ENCODE measurements around the gene TIMM10B. TPM values are rescaled to one million over a fixed set of nuclear protein-coding genes. Genes with fewer than 3 reads are reported as not detected.

TIMM10B gene
- total and polyA plus RNA-seq, 3 donors from 2014 or later: 37.0 to 55.1 (median 49.1) TPM

DNA sequence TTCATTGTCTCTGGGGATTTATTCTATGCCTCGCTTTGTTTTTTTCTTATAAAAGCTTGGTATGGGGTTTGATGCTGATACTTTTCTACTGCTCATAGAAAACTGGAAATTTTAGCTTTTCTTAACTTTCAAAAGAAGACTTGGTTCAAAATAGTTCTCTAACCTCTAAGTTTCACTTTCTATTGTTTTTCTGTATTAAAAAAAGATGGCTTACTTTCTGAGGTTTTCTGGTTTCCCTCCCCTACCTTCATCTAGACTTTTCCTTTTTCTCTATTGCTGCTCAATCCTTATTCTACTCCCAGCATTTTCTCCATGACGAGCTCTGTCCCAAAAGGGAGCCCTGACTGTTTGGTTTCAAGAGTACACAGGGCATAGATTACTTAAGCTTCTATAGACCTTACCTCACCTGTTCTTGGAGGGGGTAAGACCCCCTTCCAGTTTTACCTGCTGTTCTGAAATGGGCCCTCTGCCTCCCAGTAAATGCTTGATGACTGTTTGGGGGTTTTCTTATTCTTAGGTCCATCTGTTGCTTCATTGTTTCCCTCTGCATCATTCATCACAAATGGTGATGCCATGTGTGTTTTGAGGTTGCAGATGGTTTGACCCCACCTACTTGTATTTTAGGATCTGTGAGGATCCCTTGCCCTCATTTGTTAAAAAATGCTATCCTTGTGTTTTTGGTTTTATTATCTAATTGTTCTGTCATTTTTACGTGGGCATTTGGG, 45.3 kb downstream of the TIMM10B start:
- H3K27ac ChIP-seq: no peak overlapping the region
- no peaks in the 10 kb centered on the region for H3K4me1 ChIP-seq
- no peak for DNase-seq
- no peaks in the 10 kb centered on the region for H3K27me3 ChIP-seq
- intact Hi-C loops (cut with DNase I; ENCODE audit: low total_unique reads): no loop called here
- no peaks in the 10 kb centered on the region for H3K36me3 ChIP-seq (ENCODE audit: low read depth, missing control alignments)
- 92 to 94% methylated on average over 3 of the region's 3 CpGs for WGBS, 2 donors
- H3K9me3 ChIP-seq: no peaks in the 10 kb centered on the region
- TF ChIP-seq, protein P1, sequence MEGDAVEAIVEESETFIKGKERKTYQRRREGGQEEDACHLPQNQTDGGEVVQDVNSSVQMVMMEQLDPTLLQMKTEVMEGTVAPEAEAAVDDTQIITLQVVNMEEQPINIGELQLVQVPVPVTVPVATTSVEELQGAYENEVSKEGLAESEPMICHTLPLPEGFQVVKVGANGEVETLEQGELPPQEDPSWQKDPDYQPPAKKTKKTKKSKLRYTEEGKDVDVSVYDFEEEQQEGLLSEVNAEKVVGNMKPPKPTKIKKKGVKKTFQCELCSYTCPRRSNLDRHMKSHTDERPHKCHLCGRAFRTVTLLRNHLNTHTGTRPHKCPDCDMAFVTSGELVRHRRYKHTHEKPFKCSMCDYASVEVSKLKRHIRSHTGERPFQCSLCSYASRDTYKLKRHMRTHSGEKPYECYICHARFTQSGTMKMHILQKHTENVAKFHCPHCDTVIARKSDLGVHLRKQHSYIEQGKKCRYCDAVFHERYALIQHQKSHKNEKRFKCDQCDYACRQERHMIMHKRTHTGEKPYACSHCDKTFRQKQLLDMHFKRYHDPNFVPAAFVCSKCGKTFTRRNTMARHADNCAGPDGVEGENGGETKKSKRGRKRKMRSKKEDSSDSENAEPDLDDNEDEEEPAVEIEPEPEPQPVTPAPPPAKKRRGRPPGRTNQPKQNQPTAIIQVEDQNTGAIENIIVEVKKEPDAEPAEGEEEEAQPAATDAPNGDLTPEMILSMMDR (IDR thresholded peaks at IDR 0.05): no peak
- no peak for TF ChIP-seq POLR2A (IDR thresholded peaks at IDR 0.05)
- no peak overlapping the region for H3K4me3 ChIP-seq

DNA sequence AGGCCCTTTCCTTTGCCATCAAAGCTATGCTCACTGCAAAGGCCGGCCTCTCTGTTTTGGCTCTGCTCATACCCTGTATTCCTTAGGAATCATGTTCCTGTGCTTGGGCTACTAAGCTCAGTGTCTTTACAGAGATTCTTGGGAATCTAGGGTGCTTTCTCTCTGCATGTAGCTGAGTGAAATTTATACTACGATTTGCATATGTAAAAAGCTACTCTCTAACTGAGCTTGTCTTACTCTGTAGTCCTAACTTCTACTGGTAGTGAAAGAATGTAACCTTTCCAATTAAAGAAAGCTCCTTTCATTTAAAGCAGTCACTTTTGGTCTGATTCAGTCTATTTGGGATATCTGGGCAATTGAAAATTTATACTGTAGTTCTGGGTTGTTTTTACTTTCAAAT, 48.0 kb downstream of the TIMM10B start:
- H3K36me3 ChIP-seq (ENCODE audit: low read depth, missing control alignments): no peaks in the 10 kb centered on the region
- H3K27me3 ChIP-seq: no peaks in the 10 kb centered on the region
- H3K9me3 ChIP-seq: no peaks in the 10 kb centered on the region
- no peak for DNase-seq
- 93 to 95% methylated on average over 2 of the region's 2 CpGs for WGBS, 2 donors
- H3K4me1 ChIP-seq: no peaks in the 10 kb centered on the region
- H3K27ac ChIP-seq: no peak overlapping the region
- H3K4me3 ChIP-seq: no peak overlapping the region
- intact Hi-C loops (cut with DNase I; ENCODE audit: low total_unique reads): no loop called here
- TF ChIP-seq POLR2A (IDR thresholded peaks at IDR 0.05): no peak
- TF ChIP-seq, protein P1 (IDR thresholded peaks at IDR 0.05): no peak

DNA sequence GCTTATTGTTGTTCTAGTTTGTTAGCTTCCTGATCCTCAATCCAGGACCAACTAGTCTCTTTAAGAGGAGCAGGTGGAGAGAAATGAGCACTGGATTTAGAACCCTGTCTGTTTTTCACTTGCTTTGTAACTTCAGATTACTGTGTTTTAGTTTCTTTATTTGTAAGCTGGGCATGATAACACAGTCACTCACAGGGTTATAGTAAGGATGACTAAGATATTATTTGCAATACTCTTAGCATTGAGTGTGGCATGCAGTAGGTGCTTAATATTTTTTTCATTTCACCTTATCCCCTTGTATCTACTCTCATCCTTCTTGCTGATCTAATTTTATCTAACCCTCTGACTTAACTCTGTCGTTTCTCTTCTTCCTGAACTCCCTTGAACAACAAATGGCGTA, 49.5 kb downstream of the TIMM10B start:
- intact Hi-C loops (cut with DNase I; ENCODE audit: low total_unique reads): no loop called here
- no peak for TF ChIP-seq POLR2A (IDR thresholded peaks at IDR 0.05)
- TF ChIP-seq, protein P1 (IDR thresholded peaks at IDR 0.05): no peak
- Histone ChIP-seq H3K27ac (no peak overlapping the region), H3K36me3 (ENCODE audit: low read depth, missing control alignments) (no peaks in the 10 kb centered on the region), H3K4me1 (no peaks in the 10 kb centered on the region), H3K9me3 (no peaks in the 10 kb centered on the region), H3K27me3 (no peaks in the 10 kb centered on the region), H3K4me3 (no peak overlapping the region)
- DNase-seq: no peak
- 93 to 94% methylated on average over 2 of the region's 2 CpGs for WGBS, 2 donors

DNA sequence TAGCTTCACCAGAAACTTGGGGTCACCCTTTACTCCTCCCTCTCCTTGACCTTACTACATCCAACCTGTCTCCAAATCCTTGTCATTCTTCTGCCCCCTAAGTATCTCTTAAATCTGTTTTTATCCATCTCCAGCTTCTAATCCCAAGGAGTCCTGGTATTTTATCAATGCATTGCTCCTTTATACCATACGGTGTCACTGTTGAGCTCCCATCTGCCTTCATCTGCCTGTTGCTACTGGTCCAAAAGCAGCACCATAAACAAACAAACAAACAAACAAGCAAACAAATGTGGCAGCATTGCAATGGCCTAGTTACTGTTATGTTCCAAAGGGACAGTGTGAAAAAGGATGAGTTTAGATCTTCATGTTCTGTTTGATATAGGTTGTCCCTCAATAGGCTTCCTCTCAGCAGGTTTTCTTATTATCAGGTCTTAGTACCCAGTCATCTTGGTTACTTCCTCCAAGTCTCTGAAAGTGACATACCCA, 50.0 kb downstream of the TIMM10B start:
- 23 to 35% methylated on average over 1 of the region's 1 CpG for WGBS, 2 donors
- no peaks in the 10 kb centered on the region for H3K36me3 ChIP-seq (ENCODE audit: low read depth, missing control alignments)
- no peak overlapping the region for H3K4me3 ChIP-seq
- intact Hi-C loops (cut with DNase I; ENCODE audit: low total_unique reads): no loop called here
- no peaks in the 10 kb centered on the region for H3K4me1 ChIP-seq
- TF ChIP-seq, protein P1 (IDR thresholded peaks at IDR 0.05): peak; percentile 49 to 69 (median 59)
- no peak for TF ChIP-seq POLR2A (IDR thresholded peaks at IDR 0.05)
- no peaks in the 10 kb centered on the region for H3K27me3 ChIP-seq
- no peaks in the 10 kb centered on the region for H3K9me3 ChIP-seq
- DNase-seq: no peak
- H3K27ac ChIP-seq: no peak overlapping the region

Other genes with a start within 250 kb of the TIMM10B start
- gene FHIP1B, start 246.9 kb upstream of the TIMM10B start, total RNA-seq: 100 to 1,000 TPM; 134 to 156 TPM
- 98.3 TPM for gene FHIP1B, start 246.9 kb upstream of the TIMM10B start, polyA plus RNA-seq (ENCODE audit: insufficient read depth, low read depth, low replicate concordance)
- 1 to 10 TPM; 7.9 to 9.1 TPM for gene CNGA4, start 242.4 kb upstream of the TIMM10B start, total RNA-seq
- gene CNGA4, start 242.4 kb upstream of the TIMM10B start, polyA plus RNA-seq (ENCODE audit: insufficient read depth, low read depth, low replicate concordance): 14.4 TPM
- gene CCKBR, start 221.7 kb upstream of the TIMM10B start, total RNA-seq: under 1 TPM; 0.37 to 0.63 TPM
- gene CCKBR, start 221.7 kb upstream of the TIMM10B start, polyA plus RNA-seq (ENCODE audit: insufficient read depth, low read depth, low replicate concordance): 0.47 TPM
- gene CAVIN3, start 161.0 kb upstream of the TIMM10B start, total RNA-seq: 100 to 1,000 TPM; 103 to 177 TPM
- gene CAVIN3, start 161.0 kb upstream of the TIMM10B start, polyA plus RNA-seq (ENCODE audit: insufficient read depth, low read depth, low replicate concordance): 237 TPM
- 10 to 100 TPM; 30.4 to 41.2 TPM for gene SMPD1, start 91.0 kb upstream of the TIMM10B start, total RNA-seq
- 27.4 TPM for gene SMPD1, start 91.0 kb upstream of the TIMM10B start, polyA plus RNA-seq (ENCODE audit: insufficient read depth, low read depth, low replicate concordance)
- 10 to 100 TPM; 42.6 to 57.3 TPM for gene APBB1, start 62.4 kb upstream of the TIMM10B start, total RNA-seq
- gene APBB1, start 62.4 kb upstream of the TIMM10B start, polyA plus RNA-seq (ENCODE audit: insufficient read depth, low read depth, low replicate concordance): 43.7 TPM
- gene HPX, start 40.5 kb upstream of the TIMM10B start, total RNA-seq: 1 to 10 TPM; 2.7 to 4.2 TPM
- 3.1 TPM for gene HPX, start 40.5 kb upstream of the TIMM10B start, polyA plus RNA-seq (ENCODE audit: insufficient read depth, low read depth, low replicate concordance)
- gene TRIM3, start 7.6 kb upstream of the TIMM10B start, total RNA-seq: 10 to 100 TPM; 29.4 TPM
- 15.0 TPM for gene TRIM3, start 7.6 kb upstream of the TIMM10B start, polyA plus RNA-seq (ENCODE audit: insufficient read depth, low read depth, low replicate concordance)
- 10 to 100 TPM; 70.2 to 80.1 TPM for gene ARFIP2, start 170 bp upstream of the TIMM10B start, total RNA-seq
- 56.1 TPM for gene ARFIP2, start 170 bp upstream of the TIMM10B start, polyA plus RNA-seq (ENCODE audit: insufficient read depth, low read depth, low replicate concordance)
- gene DNHD1, start 15.8 kb downstream of the TIMM10B start, total RNA-seq: 100 to 1,000 TPM in 1 of 2 donors, 10 to 100 TPM in 1; 66.3 to 103 TPM
- gene DNHD1, start 15.8 kb downstream of the TIMM10B start, polyA plus RNA-seq (ENCODE audit: insufficient read depth, low read depth, low replicate concordance): 83.2 TPM
- gene RRP8, start 122.1 kb downstream of the TIMM10B start, total RNA-seq: 10 to 100 TPM; 17.5 to 18.5 TPM
- 29.6 TPM for gene RRP8, start 122.1 kb downstream of the TIMM10B start, polyA plus RNA-seq (ENCODE audit: insufficient read depth, low read depth, low replicate concordance)
- gene ILK, start 122.3 kb downstream of the TIMM10B start, total RNA-seq: 100 to 1,000 TPM in 1 of 2 donors, 10 to 100 TPM in 1; 79.1 to 109 TPM
- 122 TPM for gene ILK, start 122.3 kb downstream of the TIMM10B start, polyA plus RNA-seq (ENCODE audit: insufficient read depth, low read depth, low replicate concordance)
- 100 to 1,000 TPM; 123 to 210 TPM for gene TAF10, start 130.7 kb downstream of the TIMM10B start, total RNA-seq
- gene TAF10, start 130.7 kb downstream of the TIMM10B start, polyA plus RNA-seq (ENCODE audit: insufficient read depth, low read depth, low replicate concordance): 389 TPM
- gene TPP1, start 137.9 kb downstream of the TIMM10B start, total RNA-seq: 100 to 1,000 TPM; 134 to 151 TPM
- 60.9 TPM for gene TPP1, start 137.9 kb downstream of the TIMM10B start, polyA plus RNA-seq (ENCODE audit: insufficient read depth, low read depth, low replicate concordance)
- gene DCHS1, start 174.3 kb downstream of the TIMM10B start, total RNA-seq: 1 to 10 TPM; 7.1 to 8.8 TPM
- 14.2 TPM for gene DCHS1, start 174.3 kb downstream of the TIMM10B start, polyA plus RNA-seq (ENCODE audit: insufficient read depth, low read depth, low replicate concordance)
- 10 to 100 TPM; 21.0 to 22.7 TPM for gene MRPL17, start 201.8 kb downstream of the TIMM10B start, total RNA-seq
- 49.5 TPM for gene MRPL17, start 201.8 kb downstream of the TIMM10B start, polyA plus RNA-seq (ENCODE audit: insufficient read depth, low read depth, low replicate concordance)

All from testis (tissue), 3 donors.